SK-N-SH (cell line): ENCODE data around the gene THBD. TPM values are rescaled to one million over a fixed set of nuclear protein-coding genes. Genes with fewer than 3 reads are reported as not detected.

ENCODE experiments used
- CTCF ChIA-PET: fragments of 300-600, 350-600 bp; formaldehyde crosslinking; extraction: SDS; loops from one replicate; lab custom pipeline; 2021; lab: Yijun Ruan, JAX
- POLR2A ChIA-PET: fragments of 350-600 bp; sonication (Branson Sonifier 250); formaldehyde crosslinking; extraction: SDS; loops from one replicate; lab custom pipeline; 2020; ENCODE audit warnings: antibody characterized with exemption, inconsistent platforms; lab: Yijun Ruan, JAX
- DNase-seq: peaks from one replicate; pipeline ENCODE4 v3.0.0; 2012
- H2AFZ ChIP-seq: fragments of 200-600 bp; sonication (generic); 2 replicates; pipeline ENCODE4 v1.8.1; 2016; ENCODE audit warnings: antibody characterized with exemption, mild to moderate bottlenecking, low read depth
- H3F3A ChIP-seq: fragments of 200-600 bp; sonication (generic); replicated peaks from 2 replicates; pipeline ENCODE3; 2016; ENCODE audit warnings: antibody characterized with exemption, mild to moderate bottlenecking; ENCODE audit not compliant: insufficient read depth
- H3K27ac ChIP-seq, 2 experiments: fragments of 200-500 bp in 1 of 2; fragments of 200-600 bp in 1 of 2; sonication (Bioruptor generic) in 1 of 2; sonication (generic), shearing (Covaris generic) in 1 of 2; 2 replicates each; pipeline versions ENCODE4 v1.5.1 to v1.6.1; 2014 to 2016; ENCODE audit warnings: low read depth in 2 of 2, inconsistent platforms in 1 of 2, low read length in 1 of 2, mild to moderate bottlenecking in 1 of 2, mixed read lengths in 1 of 2
- H3K27me3 ChIP-seq: fragments of 200-600 bp; sonication (generic), shearing (Covaris generic); 2 replicates; pipeline ENCODE4 v1.6.1; 2016; ENCODE audit warnings: mixed run types; ENCODE audit not compliant: insufficient read depth
- H3K36me3 ChIP-seq, 2 experiments: fragments of 200-500 bp in 1 of 2; fragments of 200-600 bp in 1 of 2; sonication (Bioruptor generic) in 1 of 2; sonication (generic) in 1 of 2; replicated peaks in 1 of 2; 2 replicates each; pipeline versions ENCODE3 to v1.5.1; 2014 to 2016; ENCODE audit warnings: low read length in 1 of 2, mild to moderate bottlenecking in 1 of 2; ENCODE audit not compliant: insufficient read depth in 2 of 2, control insufficient read depth in 1 of 2
- H3K4me1 ChIP-seq, 2 experiments: fragments of 200-500 bp in 1 of 2; fragments of 200-600 bp in 1 of 2; sonication (Bioruptor generic) in 1 of 2; sonication (generic), shearing (Covaris generic) in 1 of 2; 2 replicates each; pipeline versions ENCODE4 v1.5.1 to v1.6.1; 2014 to 2016; ENCODE audit warnings: low read depth in 1 of 2, low read length in 1 of 2, mixed run types in 1 of 2; ENCODE audit not compliant: insufficient read depth in 2 of 2, control insufficient read depth in 1 of 2
- H3K4me2 ChIP-seq: fragments of 200-600 bp; sonication (generic), shearing (Covaris generic); 2 replicates; pipeline ENCODE4 v1.6.1; 2017; ENCODE audit warnings: mixed run types
- H3K4me3 ChIP-seq, 2 experiments: fragments of 200-500 bp in 1 of 2; fragments of 200-600 bp in 1 of 2; sonication (Bioruptor generic) in 1 of 2; sonication (generic), shearing (Covaris generic) in 1 of 2; 2 replicates each; pipeline versions ENCODE4 v1.5.1 to v1.8.1; 2014 to 2016; ENCODE audit warnings: low read depth in 2 of 2, inconsistent platforms in 1 of 2, low read length in 1 of 2, mild to moderate bottlenecking in 1 of 2, mixed read lengths in 1 of 2, moderate library complexity in 1 of 2
- H3K79me2 ChIP-seq: fragments of 200-600 bp; sonication (generic); 2 replicates; pipeline ENCODE4 v1.8.1; 2017; ENCODE audit warnings: mild to moderate bottlenecking; ENCODE audit not compliant: insufficient read depth
- H3K9ac ChIP-seq: fragments of 200-600 bp; sonication (generic); 2 replicates; pipeline ENCODE4 v1.6.1; 2017; ENCODE audit warnings: mixed run types
- H3K9me2 ChIP-seq: fragments of 200-600 bp; sonication (generic); 2 replicates; pipeline ENCODE4 v1.6.1; 2017; ENCODE audit warnings: mixed run types
- H3K9me3 ChIP-seq: fragments of 200-600 bp; sonication (generic); 2 replicates; pipeline ENCODE4 v1.6.1; 2017; ENCODE audit warnings: mixed run types, mild to moderate bottlenecking, moderate library complexity
- H4K20me1 ChIP-seq: fragments of 200-600 bp; sonication (generic); 2 replicates; pipeline ENCODE4 v1.6.1; 2017; ENCODE audit warnings: mild to moderate bottlenecking, mixed run types; ENCODE audit not compliant: insufficient read depth
- ELF1 ChIP-seq: IDR thresholded peaks from 2 replicates; pipeline ENCODE4 v1.4.0; 2012
- EZH2phosphoT487 ChIP-seq: fragments of 200-600 bp; sonication (generic); IDR thresholded peaks from 2 replicates; pipeline ENCODE4 v1.6.1; 2017; ENCODE audit warnings: low read depth, mixed run types, mild to moderate bottlenecking, antibody characterized with exemption, moderate library complexity, borderline replicate concordance
- FOSL2 ChIP-seq: IDR thresholded peaks from 2 replicates; pipeline ENCODE4 v1.4.0; 2012; ENCODE audit warnings: low read depth, mild to moderate bottlenecking, moderate library complexity, borderline replicate concordance
- GABPA ChIP-seq: IDR thresholded peaks from 2 replicates; pipeline ENCODE4 v1.4.0; 2012; ENCODE audit warnings: low read depth, mild to moderate bottlenecking
- IRF3 ChIP-seq: fragments of 150-350 bp; IDR thresholded peaks from 2 replicates; pipeline ENCODE4 v1.6.1; 2016; ENCODE audit warnings: mild to moderate bottlenecking, low read depth, low read length
- MEF2A ChIP-seq: IDR thresholded peaks from 2 replicates; pipeline ENCODE4 v1.4.0; 2012; ENCODE audit warnings: low read depth, borderline replicate concordance
- MXI1 ChIP-seq: IDR thresholded peaks from 2 replicates; pipeline ENCODE4 v1.6.1; 2012; ENCODE audit warnings: mild to moderate bottlenecking, low read depth, low read length, improper control_type of control experiment
- NFIC ChIP-seq: IDR thresholded peaks from 2 replicates; pipeline ENCODE4 v1.4.0; 2012; ENCODE audit warnings: borderline replicate concordance
- POLR2AphosphoS5 ChIP-seq: IDR thresholded peaks from 2 replicates; pipeline ENCODE4 v1.6.1; 2012; ENCODE audit warnings: low read depth, low read length
- RFX5 ChIP-seq: IDR thresholded peaks from 2 replicates; pipeline ENCODE4 v1.6.1; 2012; ENCODE audit warnings: mild to moderate bottlenecking, improper control_type of control experiment, low read length
- SIN3A ChIP-seq: IDR thresholded peaks from 2 replicates; pipeline ENCODE4 v1.6.1; 2012; ENCODE audit warnings: low read depth, mild to moderate bottlenecking, low read length, moderate library complexity, borderline replicate concordance
- TCF12 ChIP-seq: IDR thresholded peaks from 2 replicates; pipeline ENCODE4 v1.4.0; 2012
- USF2 ChIP-seq: fragments of 150-350 bp; IDR thresholded peaks from 2 replicates; pipeline ENCODE4 v1.6.1; 2017; ENCODE audit warnings: antibody characterized with exemption, low read length, low read depth, borderline replicate concordance
- YY1 ChIP-seq: IDR thresholded peaks from 2 replicates; pipeline ENCODE4 v1.4.0; 2012; ENCODE audit warnings: low read depth, mild to moderate bottlenecking
- WGBS: methylation state at CpG from one replicate; pipeline ENCODE4 v1.1.6; 2017; ENCODE audit warnings: low lambda C conversion rate; 5-methylcytosine and 5-hydroxymethylcytosine counted together
- polyA plus RNA-seq, 3 experiments: library from polyadenylated mRNA; depleted of rRNA; stranded (reverse); fragments of >200 nt; gene quantifications; 2 replicates each; pipeline ENCODE4 v1.2.3, GENCODE V29; 2012
- TF ChIP-seq, protein P1 (sequence below): fragments of 200-600 bp; sonication (generic); IDR thresholded peaks from 2 replicates; pipeline ENCODE4 v1.6.1; 2017; ENCODE audit warnings: antibody characterized with exemption, mild to moderate bottlenecking, moderate library complexity

Gene THBD
- polyA plus RNA-seq, 1 of the 3 experiments (the other 2 are of a cell fraction): 0.33 TPM

- 7% methylated on average over 8 of the region's 8 CpGs for WGBS
- Histone ChIP-seq H3K36me3 (no peaks in the 10 kb centered on the region), H3K9ac (no peak overlapping the region), H3K79me2 (no peaks in the 10 kb centered on the region), H3F3A (no peaks in the 10 kb centered on the region), H3K4me2 (peak overlapping the region; percentile 26; the same call in 1 of the 2 replicates), H3K4me3 (no peak overlapping the region), H2AFZ (no peak overlapping the region; the same call in 1 of the 2 replicates), H3K4me1 (no peaks in the 10 kb centered on the region), H4K20me1 (no peaks in the 10 kb centered on the region), H3K9me3 (no peaks in the 10 kb centered on the region), H3K27ac (0 out of 4 replicates have a peak overlapping the region, but pooled peaks of 1 of the 2 experiments have one; percentile 33), H3K27me3 (peaks cover 27% of the 10 kb centered on the region; the same call in 1 of the 2 replicates), H3K9me2 (no peaks in the 10 kb centered on the region)
- CTCF ChIA-PET: no interaction called here
- DNase-seq: no peak
- POLR2A ChIA-PET: no interaction called here
- TF ChIP-seq MEF2A (no peak), RFX5 (no peak)
- TF ChIP-seq, protein P1, sequence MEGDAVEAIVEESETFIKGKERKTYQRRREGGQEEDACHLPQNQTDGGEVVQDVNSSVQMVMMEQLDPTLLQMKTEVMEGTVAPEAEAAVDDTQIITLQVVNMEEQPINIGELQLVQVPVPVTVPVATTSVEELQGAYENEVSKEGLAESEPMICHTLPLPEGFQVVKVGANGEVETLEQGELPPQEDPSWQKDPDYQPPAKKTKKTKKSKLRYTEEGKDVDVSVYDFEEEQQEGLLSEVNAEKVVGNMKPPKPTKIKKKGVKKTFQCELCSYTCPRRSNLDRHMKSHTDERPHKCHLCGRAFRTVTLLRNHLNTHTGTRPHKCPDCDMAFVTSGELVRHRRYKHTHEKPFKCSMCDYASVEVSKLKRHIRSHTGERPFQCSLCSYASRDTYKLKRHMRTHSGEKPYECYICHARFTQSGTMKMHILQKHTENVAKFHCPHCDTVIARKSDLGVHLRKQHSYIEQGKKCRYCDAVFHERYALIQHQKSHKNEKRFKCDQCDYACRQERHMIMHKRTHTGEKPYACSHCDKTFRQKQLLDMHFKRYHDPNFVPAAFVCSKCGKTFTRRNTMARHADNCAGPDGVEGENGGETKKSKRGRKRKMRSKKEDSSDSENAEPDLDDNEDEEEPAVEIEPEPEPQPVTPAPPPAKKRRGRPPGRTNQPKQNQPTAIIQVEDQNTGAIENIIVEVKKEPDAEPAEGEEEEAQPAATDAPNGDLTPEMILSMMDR: peak; percentile 63
Measured at GRCh38 chr20:23061734-23062561, 12.5 kb upstream of the THBD start.

- ChIA-PET POLR2A (no interaction called here), CTCF (no interaction called here)
- no peak for DNase-seq
- Histone ChIP-seq H3F3A (no peaks in the 10 kb centered on the region), H3K9me2 (no peaks in the 10 kb centered on the region), H2AFZ (no peak overlapping the region), H3K36me3 (no peaks in the 10 kb centered on the region), H3K4me2 (0 out of 2 replicates have a peak overlapping the region, but pooled peaks have one; percentile 26), H3K27me3 (peaks cover 22% of the 10 kb centered on the region; the same call in 1 of the 2 replicates), H3K4me1 (no peaks in the 10 kb centered on the region), H4K20me1 (no peaks in the 10 kb centered on the region), H3K79me2 (no peaks in the 10 kb centered on the region), H3K9me3 (no peaks in the 10 kb centered on the region), H3K4me3 (no peak overlapping the region), H3K9ac (no peak overlapping the region), H3K27ac (no peak overlapping the region)
- TF ChIP-seq ELF1 (no peak), POLR2AphosphoS5 (no peak), NFIC (no peak), RFX5 (no peak), IRF3 (no peak), YY1 (no peak), USF2 (no peak), FOSL2 (no peak), GABPA (no peak), SIN3A (no peak), TCF12 (no peak), EZH2phosphoT487 (no peak), MXI1 (no peak)
- 24% methylated on average over 5 of the region's 5 CpGs for WGBS
Measured at GRCh38 chr20:23061262-23061661, 11.8 kb upstream of the THBD start.
